Measurements from ENCODE around the gene PTGFRN. TPM values are rescaled to one million over a fixed set of nuclear protein-coding genes. Genes with fewer than 3 reads are reported as not detected.

Gene PTGFRN
- total RNA-seq, 1 experiment from 2014 or later, result 70.9 TPM

DNA sequence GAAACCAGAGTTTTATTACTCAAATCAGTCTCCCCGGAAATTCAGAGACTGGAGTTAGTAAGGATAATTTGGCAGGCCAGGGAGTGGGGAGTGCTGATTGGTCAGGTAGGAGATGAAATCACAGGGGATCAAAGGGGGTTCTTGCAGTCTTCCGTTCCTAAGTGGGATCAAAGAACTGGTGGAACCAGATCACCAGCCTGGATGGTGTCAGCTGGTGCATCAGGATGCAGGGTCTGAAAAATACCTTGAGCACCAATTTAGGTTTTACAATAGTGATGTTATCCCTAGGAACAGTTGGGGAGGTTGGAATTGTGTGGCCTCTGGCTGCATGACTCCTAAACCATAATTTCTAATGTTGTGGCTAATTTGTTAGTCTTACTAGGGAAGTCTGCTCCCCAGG lies 90.4 kb downstream of the PTGFRN start:
- no peak for DNase-seq (ENCODE audit: low spot score)

- no peak for DNase-seq (ENCODE audit: low spot score)
These were observed 91.7 kb downstream of the PTGFRN start, which contains the start of gene CD101 for GRCh38 chr1:117001254-117001927. Gene CD101, plus strand, starts transcription at chr1:117001760. Its CDS starts 58 bp downstream, at chr1:117001818.

DNA sequence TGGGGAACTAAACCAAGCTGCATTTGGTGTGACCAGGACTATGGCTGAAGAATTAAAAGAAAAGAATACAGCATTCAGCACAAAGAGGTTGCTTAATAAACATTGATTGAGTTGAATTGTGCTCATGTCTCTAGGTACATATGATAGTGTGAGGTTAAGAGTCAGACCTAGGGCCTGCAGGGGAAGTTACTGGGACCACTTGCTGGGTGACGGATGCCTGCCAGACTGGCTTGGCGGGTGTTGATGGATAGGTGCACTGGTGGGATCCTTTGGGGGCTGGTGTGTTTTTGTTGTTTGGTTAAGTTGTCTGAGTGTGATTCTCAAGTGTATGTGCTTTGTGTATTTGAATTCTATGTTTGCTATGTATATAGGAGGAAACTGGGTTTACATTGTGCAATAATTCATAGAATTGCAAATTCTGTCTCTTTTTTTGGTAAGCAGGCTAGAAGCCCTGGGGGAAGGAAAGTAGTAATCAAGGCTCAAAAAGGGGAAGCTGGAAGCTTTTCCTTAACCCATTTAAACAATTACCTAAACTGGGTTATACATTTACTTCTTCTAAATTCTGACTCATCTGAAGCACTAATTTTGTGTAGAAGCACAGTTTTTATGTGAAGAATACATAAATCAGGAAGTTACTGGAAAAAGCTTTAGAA lies 93.6 kb downstream of the PTGFRN start:
- no peak for DNase-seq (ENCODE audit: low spot score)

- no peak for DNase-seq (ENCODE audit: low spot score)
These were observed 98.0 kb downstream of the PTGFRN start for GRCh38 chr1:117007719-117008013.

DNA sequence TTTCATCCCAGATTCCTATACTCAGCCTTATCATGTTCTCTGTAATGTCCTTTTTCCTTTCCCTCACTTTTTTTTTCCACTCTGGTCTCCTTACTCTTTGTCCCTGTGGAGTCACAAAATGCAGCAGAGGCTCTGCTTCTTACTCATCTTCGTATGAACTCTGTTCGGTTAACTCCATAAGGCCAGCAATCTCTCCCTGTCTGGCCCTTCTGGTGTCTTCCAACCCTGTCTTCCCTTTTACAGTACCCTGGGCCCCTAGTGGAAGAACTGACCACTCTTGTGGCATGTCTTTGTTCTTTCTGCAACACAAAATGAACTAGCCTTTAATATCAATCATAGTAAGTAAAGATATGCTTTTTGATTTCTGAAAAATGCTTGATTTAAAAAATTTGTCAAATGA lies 98.9 kb downstream of the PTGFRN start:
- no peak for DNase-seq (ENCODE audit: low spot score)

DNA sequence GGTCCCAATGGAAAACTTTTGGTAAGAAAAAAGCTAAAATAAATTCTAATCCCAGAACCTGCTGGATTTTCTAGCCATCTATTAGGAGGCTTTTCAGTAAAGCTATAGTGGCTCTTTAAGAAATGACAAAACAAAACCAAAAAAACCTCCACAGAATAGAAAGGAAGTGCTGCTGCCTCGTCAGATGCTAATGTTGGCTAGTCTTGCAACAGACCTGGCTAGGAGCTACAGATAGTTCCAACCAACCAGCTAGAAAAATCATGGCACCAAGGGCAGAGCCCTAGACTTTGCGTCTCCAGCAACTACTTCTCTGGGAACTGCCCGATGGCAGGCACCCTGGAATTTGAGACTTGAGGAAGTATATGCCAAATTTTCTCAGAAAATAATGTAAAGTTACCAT lies 99.4 kb downstream of the PTGFRN start:
- no peak for DNase-seq (ENCODE audit: low spot score)

GRCh38 chr1:117010310-117010969 lies 100.7 kb downstream of the PTGFRN start:
- DNase-seq (ENCODE audit: low spot score), result peak; percentile 10

GRCh38 chr1:117011334-117011733 lies 101.6 kb downstream of the PTGFRN start:
- no peak for DNase-seq (ENCODE audit: low spot score)

DNA sequence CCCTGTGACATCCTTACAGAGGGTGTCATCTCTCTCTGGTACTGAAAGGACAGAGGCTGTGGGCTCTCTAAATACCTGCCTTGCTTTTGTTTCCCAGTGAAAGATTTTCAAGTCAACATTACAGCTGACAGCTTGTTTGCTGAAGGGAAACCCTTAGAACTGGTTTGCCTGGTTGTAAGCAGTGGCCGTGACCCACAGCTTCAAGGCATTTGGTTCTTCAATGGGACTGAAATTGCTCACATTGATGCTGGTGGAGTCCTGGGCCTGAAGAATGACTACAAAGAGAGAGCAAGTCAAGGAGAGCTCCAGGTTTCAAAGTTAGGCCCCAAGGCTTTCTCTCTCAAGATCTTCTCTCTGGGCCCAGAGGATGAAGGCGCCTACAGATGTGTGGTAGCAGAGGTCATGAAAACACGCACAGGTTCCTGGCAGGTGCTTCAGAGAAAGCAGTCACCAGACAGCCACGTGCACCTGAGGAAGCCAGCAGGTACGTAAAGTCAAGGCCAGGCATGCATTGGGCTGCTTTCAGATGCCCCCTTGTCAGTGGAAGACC lies 103.7 kb downstream of the PTGFRN start:
- no peak for DNase-seq (ENCODE audit: low spot score)

- DNase-seq (ENCODE audit: low spot score), result no peak
These were observed 104.5 kb downstream of the PTGFRN start for GRCh38 chr1:117014209-117014608.

DNA sequence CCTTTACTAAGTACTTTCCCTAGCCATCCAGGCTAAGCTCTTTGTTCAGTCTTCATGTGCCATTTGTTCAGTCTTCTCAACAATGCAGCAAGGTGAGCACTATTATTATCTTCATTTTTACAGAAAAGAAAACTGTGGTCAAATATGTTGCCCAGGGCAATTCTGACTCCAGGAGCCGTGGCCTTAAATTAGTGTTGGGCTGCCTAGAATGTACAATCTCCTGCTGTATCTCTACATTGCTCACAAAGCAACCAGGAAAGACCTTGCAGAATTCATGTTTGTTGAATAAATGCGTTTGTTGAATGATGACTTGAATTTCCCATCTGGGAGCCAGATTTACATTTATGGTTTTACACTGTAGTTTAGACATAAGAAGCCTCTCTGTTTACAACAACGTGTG lies 106.0 kb downstream of the PTGFRN start:
- DNase-seq (ENCODE audit: low spot score), result no peak

DNA sequence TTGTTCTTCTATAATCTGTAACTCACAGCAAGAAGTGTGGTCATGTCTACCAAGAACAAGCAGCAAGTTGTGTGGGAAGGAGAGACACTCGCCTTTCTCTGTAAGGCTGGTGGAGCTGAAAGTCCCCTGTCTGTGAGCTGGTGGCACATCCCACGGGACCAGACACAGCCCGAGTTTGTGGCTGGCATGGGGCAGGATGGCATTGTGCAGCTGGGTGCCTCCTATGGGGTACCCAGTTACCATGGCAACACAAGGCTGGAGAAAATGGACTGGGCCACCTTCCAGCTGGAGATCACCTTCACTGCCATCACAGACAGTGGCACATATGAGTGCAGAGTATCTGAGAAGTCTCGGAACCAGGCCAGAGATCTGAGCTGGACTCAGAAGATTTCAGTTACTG lies 107.3 kb downstream of the PTGFRN start:
- DNase-seq (ENCODE audit: low spot score), result no peak

GRCh38 chr1:117017648-117018047 lies 107.9 kb downstream of the PTGFRN start:
- DNase-seq (ENCODE audit: low spot score), result no peak

DNA sequence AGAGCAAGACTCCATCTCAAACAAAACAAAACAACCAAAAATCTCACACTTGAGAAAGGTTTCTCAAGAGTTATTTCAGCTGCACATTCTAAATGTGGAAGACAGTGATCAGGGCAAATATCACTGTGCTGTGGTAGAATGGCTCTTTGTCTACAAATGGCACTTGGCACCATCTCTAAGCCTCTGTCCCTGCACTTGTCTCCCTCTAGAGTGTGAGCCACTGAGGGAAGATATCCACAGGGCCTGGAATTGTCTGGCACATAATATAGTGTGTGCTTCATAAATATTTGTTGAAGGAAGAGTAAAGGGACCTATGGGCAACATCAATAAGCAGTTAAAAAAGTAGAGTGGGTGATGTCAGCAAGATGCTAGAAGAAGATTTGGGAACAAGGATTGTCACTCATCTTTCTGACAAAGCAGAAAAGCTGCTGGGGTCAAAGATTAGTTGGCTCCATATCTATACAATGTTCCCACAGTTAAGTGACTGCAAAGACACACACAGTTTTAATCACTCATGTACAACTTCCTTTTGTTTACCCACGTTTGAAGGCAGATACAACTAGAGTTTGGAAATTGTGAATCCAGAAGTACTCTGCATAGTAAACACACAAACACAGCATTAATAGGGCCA lies 110.9 kb downstream of the PTGFRN start:
- DNase-seq (ENCODE audit: low spot score), result no peak

GRCh38 chr1:117022114-117022513 lies 112.4 kb downstream of the PTGFRN start:
- DNase-seq (ENCODE audit: low spot score), result no peak

DNA sequence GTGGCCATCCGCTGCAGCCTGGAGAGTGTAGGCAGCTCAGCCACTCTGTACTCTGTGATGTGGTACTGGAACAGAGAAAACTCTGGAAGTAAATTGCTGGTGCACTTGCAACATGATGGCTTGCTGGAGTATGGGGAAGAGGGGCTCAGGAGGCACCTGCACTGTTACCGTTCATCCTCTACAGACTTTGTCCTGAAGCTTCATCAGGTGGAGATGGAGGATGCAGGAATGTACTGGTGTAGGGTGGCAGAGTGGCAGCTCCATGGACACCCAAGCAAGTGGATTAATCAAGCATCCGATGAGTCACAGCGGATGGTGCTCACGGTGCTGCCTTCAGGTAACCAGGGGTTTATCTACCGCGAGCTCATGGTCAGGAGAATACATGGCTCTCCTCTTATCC lies 115.9 kb downstream of the PTGFRN start:
- no peak for DNase-seq (ENCODE audit: low spot score)

- DNase-seq (ENCODE audit: low spot score), result no peak
These were observed 116.6 kb downstream of the PTGFRN start for GRCh38 chr1:117026361-117026760.

- DNase-seq (ENCODE audit: low spot score), result no peak
These were observed 120.0 kb downstream of the PTGFRN start for GRCh38 chr1:117029685-117030084.

GRCh38 chr1:117030271-117030877 lies 120.7 kb downstream of the PTGFRN start:
- no peak for DNase-seq (ENCODE audit: low spot score)

- DNase-seq (ENCODE audit: low spot score), result no peak
These were observed 122.5 kb downstream of the PTGFRN start for GRCh38 chr1:117032266-117032665.

DNA sequence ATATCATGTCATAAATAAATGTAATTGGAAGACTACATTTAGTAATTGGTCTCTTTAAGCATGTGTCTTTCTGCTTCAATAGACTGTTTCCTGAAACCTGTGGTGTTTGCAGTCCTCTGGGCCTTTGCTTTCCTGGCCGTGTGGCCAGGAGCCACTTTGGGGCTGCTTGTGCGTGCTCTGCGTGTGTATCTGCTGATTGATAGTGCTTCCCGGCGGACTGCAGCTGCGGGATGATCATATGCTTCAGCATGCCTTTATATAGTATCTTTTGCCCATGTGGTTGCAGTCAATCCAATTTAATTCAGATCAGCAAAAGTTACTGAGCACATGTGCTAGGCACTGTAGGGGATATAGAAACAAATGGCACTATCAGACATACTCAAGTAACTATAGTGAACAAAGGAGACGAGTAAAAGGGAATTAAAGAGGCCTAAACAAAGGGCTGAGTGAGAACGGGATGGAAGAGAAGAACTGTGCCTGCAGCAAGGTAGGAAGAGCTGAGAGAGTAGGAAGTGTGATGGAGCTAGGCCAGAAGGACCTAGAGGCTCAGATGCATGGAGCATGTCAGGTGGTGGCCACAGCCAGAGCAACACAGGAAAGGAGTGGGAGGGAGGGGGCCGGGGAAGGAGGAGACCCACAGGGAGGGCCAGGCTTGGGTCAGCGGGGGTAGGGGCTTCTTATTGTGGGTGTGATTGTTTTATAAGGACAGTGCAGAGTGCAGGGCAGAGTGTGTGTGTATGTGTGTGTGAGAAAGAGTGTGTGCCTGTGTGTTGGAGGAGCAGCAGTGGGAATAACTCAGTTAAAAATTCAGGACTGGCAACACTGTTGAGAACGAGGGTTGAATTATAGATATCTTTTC lies 123.2 kb downstream of the PTGFRN start:
- DNase-seq (ENCODE audit: low spot score), result no peak
